CD14-positive monocyte (primary cell): ENCODE results near the gene RBMXL2. TPM values are rescaled to one million over a fixed set of nuclear protein-coding genes. Genes with fewer than 3 reads are reported as not detected.

Source experiments
- DNase-seq, 3 donors: peaks; one replicate each; pipeline ENCODE4 v3.0.0-alpha.2; 2011 to 2022
- H2AFZ ChIP-seq: 2 replicates; pipeline ENCODE4 v1.6.0; 2012; ENCODE audit warnings: mild to moderate bottlenecking, low read depth, low read length, inconsistent platforms; ENCODE audit not compliant: insufficient read depth, poor library complexity, severe bottlenecking
- H3K27ac ChIP-seq, 2 donors: 1 replicate in 1 of 2; 2 replicates in 1 of 2; pipeline ENCODE4 v1.5.1; 2012 to 2013; ENCODE audit warnings: low read length in 2 of 2, control low read depth in 1 of 2, inconsistent platforms in 1 of 2, low read depth in 1 of 2, mild to moderate bottlenecking in 1 of 2
- H3K27me3 ChIP-seq, 2 donors: one replicate each; pipeline versions ENCODE4 v1.6.0 to v1.6.1; 2011 to 2013; ENCODE audit warnings: low read length in 2 of 2; ENCODE audit not compliant: control insufficient read depth in 2 of 2, insufficient read depth in 2 of 2
- H3K36me3 ChIP-seq, 2 donors: replicated peaks in 1 of 2; 1 replicate in 1 of 2; 2 replicates in 1 of 2; pipeline versions ENCODE4 v1.5.1 to v1.6.1; 2012 to 2013; ENCODE audit warnings: low read length in 2 of 2, control low read depth in 1 of 2, inconsistent platforms in 1 of 2, mild to moderate bottlenecking in 1 of 2; ENCODE audit not compliant: insufficient read depth in 2 of 2, control insufficient read depth in 1 of 2
- H3K4me1 ChIP-seq, 2 donors: 1 replicate in 1 of 2; 2 replicates in 1 of 2; pipeline versions ENCODE4 v1.5.1 to v1.6.1; 2012 to 2013; ENCODE audit warnings: low read length in 2 of 2, control low read depth in 1 of 2, inconsistent platforms in 1 of 2, mild to moderate bottlenecking in 1 of 2, moderate library complexity in 1 of 2; ENCODE audit not compliant: insufficient read depth in 2 of 2, control insufficient read depth in 1 of 2
- H3K4me2 ChIP-seq: replicated peaks from 2 replicates; pipeline ENCODE3; 2012; ENCODE audit warnings: low read length, moderate library complexity, mild to moderate bottlenecking; ENCODE audit not compliant: poor library complexity, severe bottlenecking; ENCODE audit errors: extremely low read depth
- H3K4me3 ChIP-seq, 3 experiments: fragments of 200-600 bp in 1 of 3; sonication (generic) in 1 of 3; replicated peaks in 1 of 3; 1 replicate in 2 of 3; 2 replicates in 1 of 3; pipeline ENCODE4 v1.5.1; 2011 to 2013; ENCODE audit warnings: low read length in 3 of 3, mild to moderate bottlenecking in 3 of 3, control low read depth in 2 of 3, low read depth in 2 of 3, inconsistent platforms in 1 of 3, moderate library complexity in 1 of 3
- H3K79me2 ChIP-seq: 2 replicates; pipeline ENCODE4 v1.6.0; 2012; ENCODE audit warnings: mild to moderate bottlenecking, control low read depth, inconsistent platforms, low read length, moderate library complexity; ENCODE audit not compliant: insufficient read depth
- H3K9ac ChIP-seq: 2 replicates; pipeline ENCODE4 v1.6.0; 2017; ENCODE audit warnings: low read length, mild to moderate bottlenecking; ENCODE audit not compliant: insufficient read depth, poor library complexity, severe bottlenecking
- H3K9me3 ChIP-seq, 2 donors: replicated peaks in 1 of 2; 1 replicate in 1 of 2; 2 replicates in 1 of 2; pipeline versions ENCODE4 v1.5.1 to v1.6.1; 2012 to 2013; ENCODE audit warnings: low read length in 2 of 2, control low read depth in 1 of 2; ENCODE audit not compliant: control insufficient read depth in 1 of 2, insufficient read depth in 1 of 2
- H4K20me1 ChIP-seq: 2 replicates; pipeline ENCODE4 v1.6.0; 2012; ENCODE audit warnings: mild to moderate bottlenecking, low read length, control low read depth, moderate library complexity; ENCODE audit not compliant: insufficient read depth
- H3K27ac Mint-ChIP-seq, 7 donors: one replicate each; pipeline ENCODE4 v1.8.0; 2020; ENCODE audit warnings: mild to moderate bottlenecking in 7 of 7, mixed read lengths in 7 of 7, moderate library complexity in 6 of 7, inconsistent platforms in 2 of 7
- H3K27me3 Mint-ChIP-seq, 3 donors: one replicate each; pipeline ENCODE4 v1.8.0; 2021 to 2022; ENCODE audit warnings: low read depth in 3 of 3, mild to moderate bottlenecking in 3 of 3, mixed read lengths in 3 of 3, moderate library complexity in 3 of 3, inconsistent platforms in 1 of 3
- H3K36me3 Mint-ChIP-seq, 2 donors: one replicate each; pipeline ENCODE4 v1.8.0; 2020; ENCODE audit warnings: mixed read lengths in 2 of 2, inconsistent platforms in 1 of 2, mild to moderate bottlenecking in 1 of 2
- H3K4me1 Mint-ChIP-seq: one replicate; pipeline ENCODE4 v1.8.0; 2020; ENCODE audit warnings: mild to moderate bottlenecking, mixed read lengths
- H3K4me3 Mint-ChIP-seq, 2 donors: one replicate each; pipeline ENCODE4 v1.8.0; 2020; ENCODE audit warnings: mild to moderate bottlenecking in 2 of 2, mixed read lengths in 2 of 2, moderate library complexity in 1 of 2
- H3K9me3 Mint-ChIP-seq, 7 donors: one replicate each; pipeline ENCODE4 v1.8.0; 2020 to 2022; ENCODE audit warnings: mixed read lengths in 7 of 7, mild to moderate bottlenecking in 6 of 7, moderate library complexity in 6 of 7, inconsistent platforms in 2 of 7
- WGBS: methylation state at CpG from one replicate; pipeline ENCODE4 v1.1.5; 2013; ENCODE audit warnings: missing lambda C conversion rate; ENCODE audit not compliant: insufficient coverage; 5-methylcytosine and 5-hydroxymethylcytosine counted together
- intact Hi-C, 2 donors: fragments of 100-400 bp; cut with micrococcal nuclease; formaldehyde crosslinking; loops; one replicate each; pipeline versions ENCODE4 v1.15.0 to v1.15.1; 2023
- polyA plus RNA-seq, 3 donors: library from polyadenylated mRNA; depleted of rRNA in 1 of 3; unstranded in 2 of 3; stranded (reverse) in 1 of 3; fragments of 300-500 nt in 2 of 3; fragments of >200 nt in 1 of 3; fragmentation: Illumina TruSeq in 2 of 3; gene quantifications; 1 replicate in 2 of 3; 2 replicates in 1 of 3; pipeline ENCODE4 v1.2.3, GENCODE V29; 2012 to 2021
- TF ChIP-seq, protein P1 (sequence below): fragments of 200-600 bp; IDR thresholded peaks from one replicate; pipeline ENCODE4 v1.8.0; 2022; ENCODE audit warnings: antibody characterized with exemption, mild to moderate bottlenecking

RBMXL2 gene
- polyA plus RNA-seq, 3 donors, result not detected

DNA sequence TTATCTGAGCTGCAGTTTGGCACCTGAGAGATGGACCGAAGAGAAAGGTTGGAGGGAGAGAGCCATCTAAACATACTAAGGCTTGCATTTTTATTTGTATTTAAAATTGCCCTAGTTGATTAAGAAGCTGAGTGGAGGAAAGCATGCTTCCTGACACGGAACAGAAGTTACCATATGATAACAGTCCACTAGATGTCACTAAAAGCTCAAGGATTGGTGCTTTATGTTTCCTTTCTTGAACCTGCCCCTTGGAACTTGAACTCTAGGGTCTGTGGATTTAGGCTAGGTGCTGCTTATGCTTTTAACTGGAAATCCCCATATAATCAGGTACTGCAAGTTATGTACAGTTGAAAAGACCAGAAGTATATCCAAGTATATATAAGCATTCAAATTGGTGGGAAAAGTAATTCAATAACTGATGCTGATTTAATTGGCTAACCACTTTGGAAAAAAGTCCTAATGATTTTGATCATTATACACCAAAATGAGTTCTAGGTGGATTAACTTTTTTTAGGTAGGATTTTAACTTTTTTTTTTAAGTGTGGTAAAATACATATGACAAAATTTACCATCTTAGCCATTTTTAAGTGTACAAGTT is 9.5 kb downstream of the RBMXL2 start:
- Histone ChIP-seq H3K4me2 (no peak overlapping the region), H3K9ac (no peak overlapping the region), H4K20me1 (no peaks in the 10 kb centered on the region), H2AFZ (no peak overlapping the region), H3K27ac (no peak overlapping the region), H3K4me3 (no peak overlapping the region), H3K9me3 (no peaks in the 10 kb centered on the region), H3K79me2 (no peaks in the 10 kb centered on the region), H3K27me3 (peaks cover 0 to 5% of the 10 kb centered on the region in 2 donors), H3K36me3 (no peaks in the 10 kb centered on the region), H3K4me1 (no peaks in the 10 kb centered on the region)
- no peaks in the 10 kb centered on the region for H3K36me3 Mint-ChIP-seq
- H3K27me3 Mint-ChIP-seq, result peaks cover 3 to 13% (median 4%) of the 10 kb centered on the region in 3 donors
- H3K4me3 Mint-ChIP-seq, result no peak overlapping the region
- H3K27ac Mint-ChIP-seq, result no peak overlapping the region
- intact Hi-C loops, result loop anchor here (5.0 to 10.0 kb wide), 4 partner anchors 346 to 596 kb away; no protein-coding TSS in a partner anchor
- H3K9me3 Mint-ChIP-seq, result no peaks in the 10 kb centered on the region
- TF ChIP-seq, protein P1, sequence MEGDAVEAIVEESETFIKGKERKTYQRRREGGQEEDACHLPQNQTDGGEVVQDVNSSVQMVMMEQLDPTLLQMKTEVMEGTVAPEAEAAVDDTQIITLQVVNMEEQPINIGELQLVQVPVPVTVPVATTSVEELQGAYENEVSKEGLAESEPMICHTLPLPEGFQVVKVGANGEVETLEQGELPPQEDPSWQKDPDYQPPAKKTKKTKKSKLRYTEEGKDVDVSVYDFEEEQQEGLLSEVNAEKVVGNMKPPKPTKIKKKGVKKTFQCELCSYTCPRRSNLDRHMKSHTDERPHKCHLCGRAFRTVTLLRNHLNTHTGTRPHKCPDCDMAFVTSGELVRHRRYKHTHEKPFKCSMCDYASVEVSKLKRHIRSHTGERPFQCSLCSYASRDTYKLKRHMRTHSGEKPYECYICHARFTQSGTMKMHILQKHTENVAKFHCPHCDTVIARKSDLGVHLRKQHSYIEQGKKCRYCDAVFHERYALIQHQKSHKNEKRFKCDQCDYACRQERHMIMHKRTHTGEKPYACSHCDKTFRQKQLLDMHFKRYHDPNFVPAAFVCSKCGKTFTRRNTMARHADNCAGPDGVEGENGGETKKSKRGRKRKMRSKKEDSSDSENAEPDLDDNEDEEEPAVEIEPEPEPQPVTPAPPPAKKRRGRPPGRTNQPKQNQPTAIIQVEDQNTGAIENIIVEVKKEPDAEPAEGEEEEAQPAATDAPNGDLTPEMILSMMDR, result peak; percentile 62
- H3K4me1 Mint-ChIP-seq, result no peaks in the 10 kb centered on the region
- no CpG with 5 or more reads among the region's 2 CpGs for WGBS
- DNase-seq, result peak; percentile 12 to 40 (median 28)

DNA sequence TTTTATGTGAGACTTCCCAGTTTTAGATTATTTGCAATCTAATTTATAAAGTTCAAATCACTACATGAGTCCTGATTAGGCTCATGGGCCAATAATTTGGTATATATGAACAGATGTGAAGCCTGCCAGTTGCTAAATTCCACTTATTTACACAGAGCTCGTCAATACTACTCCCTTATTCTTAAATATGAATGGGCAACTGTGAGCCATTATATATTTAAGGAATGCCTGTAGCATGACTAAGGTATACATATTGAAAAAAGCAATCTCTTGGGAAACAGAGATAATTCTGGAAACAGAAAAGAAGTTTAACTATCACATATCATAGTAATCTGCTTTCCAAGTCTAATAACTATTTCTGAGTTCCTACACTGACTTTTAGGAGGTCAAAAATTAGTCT is 27.0 kb downstream of the RBMXL2 start:
- Histone ChIP-seq H3K27me3 (no peaks in the 10 kb centered on the region), H3K4me1 (no peaks in the 10 kb centered on the region), H2AFZ (no peak overlapping the region), H3K79me2 (no peaks in the 10 kb centered on the region), H4K20me1 (no peaks in the 10 kb centered on the region), H3K9me3 (no peaks in the 10 kb centered on the region), H3K4me2 (no peak overlapping the region), H3K9ac (no peak overlapping the region), H3K27ac (no peak overlapping the region), H3K4me3 (no peak overlapping the region), H3K36me3 (no peaks in the 10 kb centered on the region)
- Mint-ChIP-seq H3K36me3 (no peaks in the 10 kb centered on the region), H3K27me3 (peaks cover 1 to 11% (median 8%) of the 10 kb centered on the region in 3 donors), H3K27ac (no peak overlapping the region), H3K9me3 (no peaks in the 10 kb centered on the region), H3K4me1 (no peaks in the 10 kb centered on the region), H3K4me3 (no peak overlapping the region)
- no CpG with 5 or more reads among the region's 1 CpG for WGBS
- intact Hi-C loops, result no loop called here
- TF ChIP-seq, protein P1, result no peak
- no peak for DNase-seq
